HepG2 (cell line): Measurements from ENCODE around the gene PRKG1. TPM values are rescaled to one million over a fixed set of nuclear protein-coding genes. Genes with fewer than 3 reads are reported as not detected.

Source experiments
- ATF7 ChIP-seq, 2 experiments: fragments of 450-650 bp in 1 of 2; sonication (generic) in 1 of 2; formaldehyde crosslinking in 1 of 2; IDR thresholded peaks; 2 replicates each; pipeline versions ENCODE4 v1.4.0 to v1.6.1; 2016 to 2020; ENCODE audit warnings: antibody characterized with exemption in 1 of 2, mild to moderate bottlenecking in 1 of 2, missing genetic modification reagents in 1 of 2
- ATRX ChIP-seq: sonication (generic); formaldehyde crosslinking; IDR thresholded peaks from 2 replicates; pipeline ENCODE4 v1.4.0; 2020; ENCODE audit warnings: missing genetic modification reagents, borderline replicate concordance
- CHD4 ChIP-seq: fragments of 200-600 bp; sonication (generic); IDR thresholded peaks from 2 replicates; pipeline ENCODE4 v1.7.0; 2017; ENCODE audit warnings: mild to moderate bottlenecking, low read length, borderline replicate concordance
- ERF ChIP-seq: IDR thresholded peaks from 2 replicates; pipeline ENCODE4 v1.6.1; 2018; ENCODE audit warnings: missing biosample characterization, missing genetic modification reagents
- HMGA1 ChIP-seq: sonication (generic); formaldehyde crosslinking; conservative IDR thresholded peaks from 2 replicates; pipeline ENCODE4 v1.4.0; 2020; ENCODE audit warnings: missing genetic modification reagents
- JUNB ChIP-seq: sonication (generic); formaldehyde crosslinking; IDR thresholded peaks from 2 replicates; pipeline ENCODE4 v1.8.0; 2022; ENCODE audit warnings: missing genetic modification reagents, mild to moderate bottlenecking, borderline replicate concordance
- POLR2A ChIP-seq, 2 experiments: IDR thresholded peaks; 2 replicates each; pipeline ENCODE4 v1.6.1; 2011; ENCODE audit warnings: low read depth in 2 of 2, low read length in 2 of 2, mild to moderate bottlenecking in 1 of 2, moderate library complexity in 1 of 2; ENCODE audit not compliant: insufficient read depth in 1 of 2
- RELA ChIP-seq: sonication (generic); formaldehyde crosslinking; IDR thresholded peaks from 2 replicates; pipeline ENCODE4 v1.4.0; 2020; ENCODE audit warnings: missing genetic modification reagents
- RNF2 ChIP-seq: fragments of 450-650 bp; conservative IDR thresholded peaks from 2 replicates; pipeline ENCODE4 v1.6.1; 2016; ENCODE audit warnings: low read depth
- RORA ChIP-seq: sonication (generic); formaldehyde crosslinking; IDR thresholded peaks from 2 replicates; pipeline ENCODE4 v1.5.0; 2020; ENCODE audit warnings: mild to moderate bottlenecking, missing genetic modification reagents, moderate library complexity
- SATB2 ChIP-seq: sonication (generic); formaldehyde crosslinking; IDR thresholded peaks from 2 replicates; pipeline ENCODE4 v1.5.0; 2020; ENCODE audit warnings: missing genetic modification reagents
- SKI ChIP-seq: fragments of 450-650 bp; IDR thresholded peaks from one replicate; pipeline ENCODE4 v1.6.1; 2018; ENCODE audit warnings: mild to moderate bottlenecking; ENCODE audit not compliant: partially characterized antibody
- TGIF2 ChIP-seq: IDR thresholded peaks from 2 replicates; pipeline ENCODE4 v1.6.1; 2016; ENCODE audit warnings: control low read depth, missing compliant biosample characterization
- ZBTB37 ChIP-seq: sonication (generic); formaldehyde crosslinking; IDR thresholded peaks from 2 replicates; pipeline ENCODE4 v1.4.0; 2020; ENCODE audit warnings: mild to moderate bottlenecking, missing genetic modification reagents
- ZFP62 ChIP-seq: sonication (generic); formaldehyde crosslinking; IDR thresholded peaks from 2 replicates; pipeline ENCODE4 v1.4.0; 2020; ENCODE audit warnings: missing genetic modification reagents
- ZMYM2 ChIP-seq: sonication (generic); formaldehyde crosslinking; IDR thresholded peaks from 2 replicates; pipeline ENCODE4 v1.8.0; 2022; ENCODE audit warnings: mild to moderate bottlenecking, missing genetic modification reagents
- ZNF138 ChIP-seq: sonication (generic); formaldehyde crosslinking; IDR thresholded peaks from 2 replicates; pipeline ENCODE4 v1.5.0; 2020; ENCODE audit warnings: mild to moderate bottlenecking, low read depth, missing genetic modification reagents
- ZNF335 ChIP-seq: sonication (generic); formaldehyde crosslinking; IDR thresholded peaks from 2 replicates; pipeline ENCODE4 v1.4.0; 2020; ENCODE audit warnings: missing genetic modification reagents
- ZNF816 ChIP-seq: sonication (generic); formaldehyde crosslinking; IDR thresholded peaks from 2 replicates; pipeline ENCODE4 v1.8.0; 2022; ENCODE audit warnings: missing genetic modification reagents, mild to moderate bottlenecking, borderline replicate concordance
- ZZZ3 ChIP-seq: sonication (generic); formaldehyde crosslinking; IDR thresholded peaks from 2 replicates; pipeline ENCODE4 v1.4.0; 2020; ENCODE audit warnings: missing genetic modification reagents, mild to moderate bottlenecking, borderline replicate concordance
- polyA plus RNA-seq, 8 experiments: library from polyadenylated mRNA; depleted of rRNA in 3 of 8; stranded (reverse) in 7 of 8; unstranded in 1 of 8; fragments of >200 nt; fragmentation: Illumina TruSeq in 4 of 8; extraction: Trizol in 4 of 8; gene quantifications; 2 replicates each; pipeline versions ENCODE4 v1.2.1 to v1.2.3, GENCODE V29; 2011 to 2016; ENCODE audit warnings: low read depth in 4 of 8, missing spikeins in 1 of 8, mixed read lengths in 1 of 8; ENCODE audit not compliant: insufficient read depth in 1 of 8
- total RNA-seq, 5 experiments: library from RNA; depleted of rRNA; stranded (reverse); fragments of >200 nt; fragmentation: Illumina TruSeq; extraction: Trizol; gene quantifications; 2 replicates each; pipeline ENCODE4 v1.2.3, GENCODE V29; 2016; ENCODE audit warnings: low read depth in 1 of 5
- TF ChIP-seq, protein P1 (sequence below), 2 experiments: IDR thresholded peaks; 2 replicates each; pipeline ENCODE4 v1.6.1; 2011 to 2012; ENCODE audit warnings: low read length in 2 of 2, borderline replicate concordance in 1 of 2, low read depth in 1 of 2, mild to moderate bottlenecking in 1 of 2, moderate library complexity in 1 of 2
- TF ChIP-seq, protein P2 (sequence below): sonication (generic); formaldehyde crosslinking; IDR thresholded peaks from 2 replicates; pipeline ENCODE4; 2020; ENCODE audit warnings: missing genetic modification reagents, mild to moderate bottlenecking, borderline replicate concordance

PRKG1 gene
- total and polyA plus RNA-seq, 2 of the 13 experiments (the other 11 are each of a cell fraction or from before 2014, with no cell fraction given), result 0.01 TPM; not detected in 1

GRCh38 chr10:52313933-52314821, 1239.9 kb downstream of the PRKG1 start, which contains the start of gene DKK1 (continued):
- TF ChIP-seq, protein P1, sequence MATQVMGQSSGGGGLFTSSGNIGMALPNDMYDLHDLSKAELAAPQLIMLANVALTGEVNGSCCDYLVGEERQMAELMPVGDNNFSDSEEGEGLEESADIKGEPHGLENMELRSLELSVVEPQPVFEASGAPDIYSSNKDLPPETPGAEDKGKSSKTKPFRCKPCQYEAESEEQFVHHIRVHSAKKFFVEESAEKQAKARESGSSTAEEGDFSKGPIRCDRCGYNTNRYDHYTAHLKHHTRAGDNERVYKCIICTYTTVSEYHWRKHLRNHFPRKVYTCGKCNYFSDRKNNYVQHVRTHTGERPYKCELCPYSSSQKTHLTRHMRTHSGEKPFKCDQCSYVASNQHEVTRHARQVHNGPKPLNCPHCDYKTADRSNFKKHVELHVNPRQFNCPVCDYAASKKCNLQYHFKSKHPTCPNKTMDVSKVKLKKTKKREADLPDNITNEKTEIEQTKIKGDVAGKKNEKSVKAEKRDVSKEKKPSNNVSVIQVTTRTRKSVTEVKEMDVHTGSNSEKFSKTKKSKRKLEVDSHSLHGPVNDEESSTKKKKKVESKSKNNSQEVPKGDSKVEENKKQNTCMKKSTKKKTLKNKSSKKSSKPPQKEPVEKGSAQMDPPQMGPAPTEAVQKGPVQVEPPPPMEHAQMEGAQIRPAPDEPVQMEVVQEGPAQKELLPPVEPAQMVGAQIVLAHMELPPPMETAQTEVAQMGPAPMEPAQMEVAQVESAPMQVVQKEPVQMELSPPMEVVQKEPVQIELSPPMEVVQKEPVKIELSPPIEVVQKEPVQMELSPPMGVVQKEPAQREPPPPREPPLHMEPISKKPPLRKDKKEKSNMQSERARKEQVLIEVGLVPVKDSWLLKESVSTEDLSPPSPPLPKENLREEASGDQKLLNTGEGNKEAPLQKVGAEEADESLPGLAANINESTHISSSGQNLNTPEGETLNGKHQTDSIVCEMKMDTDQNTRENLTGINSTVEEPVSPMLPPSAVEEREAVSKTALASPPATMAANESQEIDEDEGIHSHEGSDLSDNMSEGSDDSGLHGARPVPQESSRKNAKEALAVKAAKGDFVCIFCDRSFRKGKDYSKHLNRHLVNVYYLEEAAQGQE (IDR thresholded peaks at IDR 0.05; ENCODE audit: borderline replicate concordance in 1 of 2, low read depth in 1 of 2, low read length in 2 of 2), result peak in 1 of 2 experiments; percentile 60; a peak in 1 of 4 replicates
- TF ChIP-seq ATF7 (IDR thresholded peaks at IDR 0.05) (no peak), ATF7 (CRISPR knock-in tag; IDR thresholded peaks at IDR 0.05) (no peak), ZNF335 (CRISPR knock-in tag) (no peak), ZNF138 (CRISPR knock-in tag) (peak; percentile 64; the same call in 1 of the 2 replicates), ZMYM2 (peak; percentile 85), TGIF2 (CRISPR knock-in tag) (no peak), CHD4 (no peak), SATB2 (CRISPR knock-in tag) (peak; percentile 70; the same call in 1 of the 2 replicates), RORA (no peak), ZNF816 (CRISPR knock-in tag) (peak; percentile 80), RNF2 (no peak; the same call in 1 of the 2 replicates), ATRX (no peak), RELA (CRISPR knock-in tag) (peak; percentile 53; the same call in 1 of the 2 replicates), ZFP62 (CRISPR knock-in tag) (no peak), JUNB (CRISPR knock-in tag) (no peak), ERF (CRISPR knock-in tag) (no peak), HMGA1 (CRISPR knock-in tag) (no peak), ZZZ3 (CRISPR knock-in tag) (no peak), SKI (peak; percentile 15), POLR2A (IDR thresholded peaks at IDR 0.05; ENCODE audit: insufficient read depth in 1 of 2, low read depth in 2 of 2, low read length in 2 of 2) (peak; percentile 75 to 95), ZBTB37 (CRISPR knock-in tag) (no peak)
- TF ChIP-seq, protein P2, sequence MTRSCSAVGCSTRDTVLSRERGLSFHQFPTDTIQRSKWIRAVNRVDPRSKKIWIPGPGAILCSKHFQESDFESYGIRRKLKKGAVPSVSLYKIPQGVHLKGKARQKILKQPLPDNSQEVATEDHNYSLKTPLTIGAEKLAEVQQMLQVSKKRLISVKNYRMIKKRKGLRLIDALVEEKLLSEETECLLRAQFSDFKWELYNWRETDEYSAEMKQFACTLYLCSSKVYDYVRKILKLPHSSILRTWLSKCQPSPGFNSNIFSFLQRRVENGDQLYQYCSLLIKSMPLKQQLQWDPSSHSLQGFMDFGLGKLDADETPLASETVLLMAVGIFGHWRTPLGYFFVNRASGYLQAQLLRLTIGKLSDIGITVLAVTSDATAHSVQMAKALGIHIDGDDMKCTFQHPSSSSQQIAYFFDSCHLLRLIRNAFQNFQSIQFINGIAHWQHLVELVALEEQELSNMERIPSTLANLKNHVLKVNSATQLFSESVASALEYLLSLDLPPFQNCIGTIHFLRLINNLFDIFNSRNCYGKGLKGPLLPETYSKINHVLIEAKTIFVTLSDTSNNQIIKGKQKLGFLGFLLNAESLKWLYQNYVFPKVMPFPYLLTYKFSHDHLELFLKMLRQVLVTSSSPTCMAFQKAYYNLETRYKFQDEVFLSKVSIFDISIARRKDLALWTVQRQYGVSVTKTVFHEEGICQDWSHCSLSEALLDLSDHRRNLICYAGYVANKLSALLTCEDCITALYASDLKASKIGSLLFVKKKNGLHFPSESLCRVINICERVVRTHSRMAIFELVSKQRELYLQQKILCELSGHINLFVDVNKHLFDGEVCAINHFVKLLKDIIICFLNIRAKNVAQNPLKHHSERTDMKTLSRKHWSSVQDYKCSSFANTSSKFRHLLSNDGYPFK (CRISPR knock-in tag), result 0 out of 2 replicates have a peak, but pooled peaks have one; percentile 58
